Trophoblast cell (in vitro differentiated cells and primary cell): ENCODE data around the gene PTPN12.

ENCODE experiments used
- DNase-seq, 2 donors: peaks; one replicate each; pipeline ENCODE4 v3.0.0-alpha.2; 2016
- H2AFZ ChIP-seq: 2 replicates; pipeline ENCODE4 v1.6.1; 2013; ENCODE audit warnings: low read length, moderate library complexity, mild to moderate bottlenecking; ENCODE audit not compliant: insufficient read depth, poor library complexity
- H2AK5ac ChIP-seq: 2 replicates; pipeline ENCODE4 v1.6.1; 2013; ENCODE audit warnings: mild to moderate bottlenecking, low read length
- H2BK120ac ChIP-seq: 2 replicates; pipeline ENCODE4 v1.6.1; 2013; ENCODE audit warnings: low read length, mild to moderate bottlenecking, moderate library complexity; ENCODE audit not compliant: insufficient read depth, poor library complexity
- H2BK12ac ChIP-seq: 2 replicates; pipeline ENCODE4 v1.6.1; 2013; ENCODE audit warnings: mild to moderate bottlenecking, low read length, moderate library complexity
- H2BK5ac ChIP-seq: 2 replicates; pipeline ENCODE4 v1.6.1; 2013; ENCODE audit warnings: low read length, low read depth, moderate library complexity, mild to moderate bottlenecking; ENCODE audit not compliant: poor library complexity
- H3K14ac ChIP-seq: 2 replicates; pipeline ENCODE4 v1.6.1; 2013; ENCODE audit warnings: mild to moderate bottlenecking, low read length
- H3K18ac ChIP-seq: 2 replicates; pipeline ENCODE4 v1.6.1; 2013; ENCODE audit warnings: mild to moderate bottlenecking, low read length
- H3K23ac ChIP-seq: 2 replicates; pipeline ENCODE4 v1.6.1; 2013; ENCODE audit warnings: low read length
- H3K27ac ChIP-seq: 2 replicates; pipeline ENCODE4 v1.5.1; 2013; ENCODE audit warnings: low read depth, mild to moderate bottlenecking, inconsistent platforms, low read length, moderate library complexity
- H3K27me3 ChIP-seq: 2 replicates; pipeline ENCODE4 v1.6.1; 2013; ENCODE audit warnings: inconsistent platforms, mild to moderate bottlenecking, low read length, moderate library complexity; ENCODE audit not compliant: insufficient read depth
- H3K36me3 ChIP-seq, 2 experiments: 1 replicate in 1 of 2; 2 replicates in 1 of 2; pipeline ENCODE4 v1.6.1; 2013; ENCODE audit warnings: low read length in 2 of 2, mild to moderate bottlenecking in 2 of 2, moderate library complexity in 1 of 2; ENCODE audit not compliant: insufficient read depth in 2 of 2, control insufficient read depth in 1 of 2
- H3K4ac ChIP-seq: 2 replicates; pipeline ENCODE4 v1.6.1; 2013; ENCODE audit warnings: low read depth, mild to moderate bottlenecking, low read length, moderate library complexity
- H3K4me1 ChIP-seq, 2 experiments: 1 replicate in 1 of 2; 2 replicates in 1 of 2; pipeline ENCODE4 v1.6.1; 2013; ENCODE audit warnings: low read length in 2 of 2, mild to moderate bottlenecking in 2 of 2, moderate library complexity in 1 of 2; ENCODE audit not compliant: insufficient read depth in 2 of 2, control insufficient read depth in 1 of 2
- H3K4me2 ChIP-seq: 2 replicates; pipeline ENCODE4 v1.6.1; 2013; ENCODE audit warnings: inconsistent platforms, mild to moderate bottlenecking, low read length, moderate library complexity
- H3K4me3 ChIP-seq: 2 replicates; pipeline ENCODE4 v1.5.1; 2013; ENCODE audit warnings: mild to moderate bottlenecking, low read depth, low read length, inconsistent platforms
- H3K79me1 ChIP-seq: one replicate; pipeline ENCODE4 v1.6.1; 2013; ENCODE audit warnings: low read length
- H3K79me2 ChIP-seq: 2 replicates; pipeline ENCODE4 v1.6.1; 2013; ENCODE audit warnings: low read length, mild to moderate bottlenecking; ENCODE audit not compliant: control insufficient read depth, insufficient read depth, poor library complexity
- H3K9ac ChIP-seq: 2 replicates; pipeline ENCODE4 v1.6.1; 2013; ENCODE audit warnings: mild to moderate bottlenecking, low read length
- H3K9me3 ChIP-seq: 2 replicates; pipeline ENCODE4 v1.6.1; 2013; ENCODE audit warnings: low read depth, mild to moderate bottlenecking, control low read depth, inconsistent platforms, low read length; ENCODE audit not compliant: insufficient read depth
- H4K12ac ChIP-seq: 2 replicates; pipeline ENCODE4 v1.6.1; 2013; ENCODE audit warnings: low read depth, mild to moderate bottlenecking, low read length, moderate library complexity
- H4K8ac ChIP-seq: 2 replicates; pipeline ENCODE4 v1.6.1; 2013; ENCODE audit warnings: low read depth, mild to moderate bottlenecking, low read length, moderate library complexity
- H4K91ac ChIP-seq: one replicate; pipeline ENCODE4 v1.6.1; 2013; ENCODE audit warnings: low read depth, mild to moderate bottlenecking, low read length, moderate library complexity
- WGBS: extraction: QIAGEN DNeasy Blood & Tissue Kit; methylation state at CpG from one replicate; pipeline ENCODE4 v1.1.7; 2013; ENCODE audit warnings: missing lambda C conversion rate; ENCODE audit not compliant: insufficient read length, insufficient coverage; ENCODE audit errors: extremely low coverage; 5-methylcytosine and 5-hydroxymethylcytosine counted together

The PTPN12 gene

GRCh38 chr7:77558284-77558967 is 21.3 kb downstream of the PTPN12 start:
- H3K79me2 ChIP-seq: peaks cover 15% of the 10 kb centered on the region
- no peak overlapping the region for H3K27ac ChIP-seq
- no peak overlapping the region for H3K4me3 ChIP-seq
- H3K27me3 ChIP-seq: no peaks in the 10 kb centered on the region
- no peak overlapping the region for H4K12ac ChIP-seq
- H4K91ac ChIP-seq: no peak overlapping the region
- H2BK5ac ChIP-seq: no peak overlapping the region
- DNase-seq: no peak
- no peak overlapping the region for H3K9ac ChIP-seq
- H2BK12ac ChIP-seq: no peak overlapping the region
- H3K4me2 ChIP-seq: no peak overlapping the region
- H3K23ac ChIP-seq: no peak overlapping the region
- H3K4me1 ChIP-seq: no peaks in the 10 kb centered on the region
- no peak overlapping the region for H2AK5ac ChIP-seq
- H4K8ac ChIP-seq: no peak overlapping the region
- H2BK120ac ChIP-seq: no peak overlapping the region
- H2AFZ ChIP-seq: no peak overlapping the region
- no CpG with 5 or more reads among the region's 2 CpGs for WGBS
- no peak overlapping the region for H3K14ac ChIP-seq
- H3K4ac ChIP-seq: peak overlapping the region; percentile 91
- no peaks in the 10 kb centered on the region for H3K9me3 ChIP-seq
- no peaks in the 10 kb centered on the region for H3K79me1 ChIP-seq
- no peak overlapping the region for H3K18ac ChIP-seq
- H3K36me3 ChIP-seq: peaks cover 4 to 5% of the 10 kb centered on the region in 2 experiments

- Histone ChIP-seq H4K12ac (no peak overlapping the region), H3K36me3 (peaks cover 2 to 7% of the 10 kb centered on the region in 2 experiments), H3K18ac (no peak overlapping the region), H3K27ac (no peak overlapping the region), H3K23ac (no peak overlapping the region), H4K8ac (no peak overlapping the region), H2AK5ac (no peak overlapping the region), H2BK12ac (no peak overlapping the region), H3K14ac (no peak overlapping the region), H3K4me1 (peaks cover 0 to 1% of the 10 kb centered on the region in 2 experiments), H3K79me1 (no peaks in the 10 kb centered on the region), H2BK5ac (no peak overlapping the region), H2AFZ (no peak overlapping the region), H3K27me3 (no peaks in the 10 kb centered on the region), H3K4me3 (no peak overlapping the region), H3K79me2 (peaks cover 16% of the 10 kb centered on the region), H2BK120ac (no peak overlapping the region), H3K4me2 (no peak overlapping the region), H3K4ac (peak overlapping the region; percentile 55), H3K9ac (no peak overlapping the region), H4K91ac (no peak overlapping the region), H3K9me3 (no peaks in the 10 kb centered on the region)
- no CpG with 5 or more reads among the region's 3 CpGs for WGBS
- no peak for DNase-seq
These were observed 24.3 kb downstream of the PTPN12 start for GRCh38 chr7:77561352-77561751.

- Histone ChIP-seq H3K27me3 (no peaks in the 10 kb centered on the region), H2BK12ac (no peak overlapping the region), H3K4me3 (no peak overlapping the region), H4K91ac (no peak overlapping the region), H2AK5ac (no peak overlapping the region), H3K36me3 (peaks cover 0 to 3% of the 10 kb centered on the region in 2 experiments), H2AFZ (no peak overlapping the region), H3K27ac (no peak overlapping the region), H2BK120ac (no peak overlapping the region), H3K18ac (no peak overlapping the region), H4K12ac (no peak overlapping the region), H3K23ac (no peak overlapping the region), H3K9me3 (no peaks in the 10 kb centered on the region), H3K9ac (no peak overlapping the region), H3K4me2 (no peak overlapping the region), H3K79me1 (no peaks in the 10 kb centered on the region), H3K4ac (peak overlapping the region; percentile 62), H3K14ac (no peak overlapping the region), H3K79me2 (peaks cover 10% of the 10 kb centered on the region), H4K8ac (no peak overlapping the region), H2BK5ac (no peak overlapping the region), H3K4me1 (peaks cover 0 to 3% of the 10 kb centered on the region in 2 experiments)
- no CpG with 5 or more reads among the region's 2 CpGs for WGBS
- DNase-seq: no peak
These were observed 26.2 kb downstream of the PTPN12 start for GRCh38 chr7:77563275-77563674.

GRCh38 chr7:77565917-77566316 is 28.8 kb downstream of the PTPN12 start:
- no peak overlapping the region for H3K4me2 ChIP-seq
- no peak overlapping the region for H3K4me3 ChIP-seq
- WGBS: no CpG with 5 or more reads among the region's 1 CpG
- DNase-seq: no peak
- no peak overlapping the region for H3K18ac ChIP-seq
- H3K79me1 ChIP-seq: no peaks in the 10 kb centered on the region
- peaks cover 5 to 7% of the 10 kb centered on the region in 2 experiments for H3K36me3 ChIP-seq
- no peaks in the 10 kb centered on the region for H3K27me3 ChIP-seq
- H3K23ac ChIP-seq: no peak overlapping the region
- peaks cover 0 to 3% of the 10 kb centered on the region in 2 experiments for H3K4me1 ChIP-seq
- no peak overlapping the region for H3K27ac ChIP-seq
- no peak overlapping the region for H3K14ac ChIP-seq
- no peaks in the 10 kb centered on the region for H3K9me3 ChIP-seq
- H3K79me2 ChIP-seq: peaks cover 8% of the 10 kb centered on the region
- no peak overlapping the region for H2BK120ac ChIP-seq
- H4K12ac ChIP-seq: no peak overlapping the region
- no peak overlapping the region for H4K8ac ChIP-seq
- no peak overlapping the region for H2AK5ac ChIP-seq
- no peak overlapping the region for H2BK5ac ChIP-seq
- H4K91ac ChIP-seq: no peak overlapping the region
- H2BK12ac ChIP-seq: no peak overlapping the region
- no peak overlapping the region for H3K4ac ChIP-seq
- no peak overlapping the region for H3K9ac ChIP-seq
- H2AFZ ChIP-seq: no peak overlapping the region
